ENCODE measurements around the gene KCNJ6. TPM values are rescaled to one million over a fixed set of nuclear protein-coding genes. Genes with fewer than 3 reads are reported as not detected.

KCNJ6 gene
- total and polyA plus RNA-seq, 2 of the 8 experiments (the other 6 are each of a cell fraction or from before 2014, with no cell fraction given) = 0.51 to 1.2 TPM

DNA sequence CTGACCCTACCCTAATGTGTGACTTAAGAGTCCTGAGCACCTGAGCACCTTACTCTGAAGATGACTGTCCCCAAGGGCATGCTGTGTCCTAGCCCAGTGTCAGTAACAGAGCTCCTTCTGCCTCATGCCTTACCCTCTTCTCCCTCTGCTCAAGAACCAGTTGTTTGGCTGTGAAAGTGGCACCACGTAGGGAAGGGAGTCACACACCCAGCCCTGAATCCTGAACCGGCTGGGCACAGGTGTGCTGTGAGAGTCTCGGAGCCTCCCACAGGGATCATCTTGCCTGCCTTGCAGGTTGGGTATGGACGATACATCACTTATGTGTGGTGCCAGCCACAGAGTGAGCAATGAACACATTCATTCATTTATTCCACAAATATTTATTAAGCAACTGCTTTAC is 329.1 kb downstream of the KCNJ6 start:
- no peak for FAIRE-seq
- no peak overlapping the region for H3K4ac ChIP-seq (replicated peaks; ENCODE audit: insufficient read length, low read depth, low read length)
- no peak overlapping the region for H3K14ac ChIP-seq (ENCODE audit: insufficient read length)
- 88% methylated on average over 4 of the region's 4 CpGs; no CpG with 5 or more reads in 1 of the 2 experiments for WGBS, 2 experiments (ENCODE audit: extremely low coverage in 1 of 2, insufficient coverage in 1 of 2, insufficient read length in 1 of 2, insufficient replicate concordance in 2 of 2, low coverage in 1 of 2, low lambda C conversion rate in 2 of 2, missing lambda C conversion rate in 1 of 2)
- H3K4me2 ChIP-seq (ENCODE audit: insufficient read depth in 1 of 2, low read depth in 2 of 2, low read length in 2 of 2) = no peak overlapping the region; a peak in 1 of 4 replicates
- H2AK5ac ChIP-seq (ENCODE audit: low read depth, low read length) = no peak overlapping the region
- H3K23me2 ChIP-seq (ENCODE audit: low read depth, low read length) = peaks cover 5% of the 10 kb centered on the region; the same call in 1 of the 2 replicates
- no peak overlapping the region for H4K5ac ChIP-seq (ENCODE audit: insufficient read length, low read depth, low read length)
- no peaks in the 10 kb centered on the region for H4K20me1 ChIP-seq (replicated peaks in 1 of 2; ENCODE audit: control insufficient read depth in 1 of 2, insufficient read depth in 2 of 2, low read length in 2 of 2)
- no peak overlapping the region for H4K8ac ChIP-seq (ENCODE audit: extremely low read depth, insufficient read depth, low read length)
- DNase-seq (ENCODE audit: low read depth in 1 of 2, low spot score in 2 of 2) = peak in 1 of 2 experiments; percentile 45
- no peaks in the 10 kb centered on the region for H3K9me3 ChIP-seq (ENCODE audit: insufficient read depth in 2 of 2, low read depth in 1 of 2, low read length in 1 of 2)
- H3K36me3 ChIP-seq (ENCODE audit: control insufficient read depth in 2 of 4, insufficient read depth in 4 of 4, low read length in 3 of 4) = no peaks in the 10 kb centered on the region
- no peak overlapping the region for H2BK20ac ChIP-seq (ENCODE audit: low read length)
- no peak overlapping the region for H2BK15ac ChIP-seq (ENCODE audit: low read length)
- POLR2A ChIA-PET (ENCODE audit: partially characterized antibody) = interaction anchor here (1.4 kb wide), 1 partner anchor 12 kb away, joined by 3 read pairs; no protein-coding TSS in a partner anchor
- no peak overlapping the region for H2AFZ ChIP-seq (ENCODE audit: low read length)
- no peaks in the 10 kb centered on the region for H3K27me3 ChIP-seq (replicated peaks in 1 of 4; ENCODE audit: control insufficient read depth in 3 of 4, extremely low read depth in 1 of 4, insufficient read depth in 3 of 4, low read length in 3 of 4)
- peaks cover 0 to 15% of the 10 kb centered on the region in 2 experiments; a peak in 1 of 4 replicates for H3K79me2 ChIP-seq (ENCODE audit: control insufficient read depth in 1 of 2, insufficient read depth in 2 of 2, low read length in 2 of 2)
- H2BK5ac ChIP-seq (ENCODE audit: low read depth, low read length) = no peak overlapping the region; the same call in 1 of the 2 replicates
- no peak overlapping the region for H3K27ac ChIP-seq (ENCODE audit: low read depth, low read length)
- no peak overlapping the region for H3K23ac ChIP-seq (ENCODE audit: insufficient read length)
- CTCF ChIA-PET (ENCODE audit: partially characterized antibody) = interaction anchor here (0.6 kb wide), 1 partner anchor 317 kb away, joined by 3 read pairs; no protein-coding TSS in a partner anchor
- no peaks in the 10 kb centered on the region for H3K79me1 ChIP-seq (ENCODE audit: low read depth, low read length)
- H2BK12ac ChIP-seq (ENCODE audit: low read depth, low read length) = 0 out of 2 replicates have a peak overlapping the region, but pooled peaks have one; percentile 5
- H3K9ac ChIP-seq (replicated peaks in 1 of 4; ENCODE audit: extremely low read depth in 1 of 4, low read depth in 3 of 4, low read length in 3 of 4) = no peak overlapping the region
- TF ChIP-seq TEAD4 (IDR thresholded peaks at IDR 0.05; ENCODE audit: low read depth, low read length) = no peak
- no peak for TF ChIP-seq CBX5 (IDR thresholded peaks at IDR 0.05; ENCODE audit: low read depth, low read length)
- TF ChIP-seq POLR2AphosphoS5 (IDR thresholded peaks at IDR 0.05; ENCODE audit: low read depth, low read length) = peak; percentile 65
- no peak for TF ChIP-seq SP1 (IDR thresholded peaks at IDR 0.05; ENCODE audit: low read depth, low read length)
- no peak for TF ChIP-seq CBX8 (IDR thresholded peaks at IDR 0.05; ENCODE audit: borderline replicate concordance, low read depth, low read length)
- no peak for TF ChIP-seq SIN3A (conservative IDR thresholded peaks at IDR 0.05 in 1 of 2, IDR thresholded peaks at IDR 0.05 in 1 of 2; ENCODE audit: low read depth in 1 of 2, low read length in 2 of 2)
- no peak for TF ChIP-seq RAD21 (IDR thresholded peaks at IDR 0.05 in 1 of 2, conservative IDR thresholded peaks at IDR 0.05 in 1 of 2; ENCODE audit: low read depth in 2 of 2, low read length in 2 of 2)
- H3K18ac ChIP-seq (ENCODE audit: extremely low read depth, low read length) = 0 out of 2 replicates have a peak overlapping the region, but pooled peaks have one; percentile 7
- H3K56ac ChIP-seq (replicated peaks; ENCODE audit: insufficient read length, low read depth, low read length) = no peak overlapping the region
- H4K91ac ChIP-seq (replicated peaks; ENCODE audit: insufficient read length, low read length) = no peak overlapping the region
- H3K4me3 ChIP-seq (ENCODE audit: extremely low read depth in 1 of 4, insufficient read depth in 2 of 4, low read depth in 3 of 4, low read length in 4 of 4) = no peak overlapping the region
- peaks cover 2 to 9% (median 3%) of the 10 kb centered on the region in 4 experiments; a peak in 5 of 7 replicates for H3K4me1 ChIP-seq (replicated peaks in 1 of 4; ENCODE audit: control insufficient read depth in 3 of 4, insufficient read depth in 4 of 4, low read length in 3 of 4)
- no peak overlapping the region for H2BK120ac ChIP-seq (replicated peaks; ENCODE audit: low read depth, low read length)
